HepG2 (cell line): ENCODE measurements around the gene DIP2C. TPM values are rescaled to one million over a fixed set of nuclear protein-coding genes. Genes with fewer than 3 reads are reported as not detected.

Experiments used
- ATAC-seq: fragments of 200-7000 bp; cut with Tn5 transposase; 3 replicates; pipeline ENCODE4 v1.9.1; 2020; ENCODE audit warnings: mild to moderate bottlenecking, moderate library complexity
- BruUV-seq: library from RNA; stranded (reverse); fragments of 400-500 nt; replicated peaks from 2 replicates; lab custom pipeline; 2021; lab: Mats Ljungman, UMichigan
- CTCF ChIA-PET: fragments of 300-600 bp; formaldehyde crosslinking; extraction: SDS; loops from one replicate; lab custom pipeline; 2021; ENCODE audit warnings: low total read pairs, inconsistent platforms, low intra/inter-chr PET ratio; lab: Yijun Ruan, JAX
- POLR2A ChIA-PET: fragments of 350-600 bp; sonication (Branson Sonifier 250); formaldehyde crosslinking; loops from one replicate; lab custom pipeline; 2020; ENCODE audit warnings: antibody characterized with exemption, inconsistent platforms; lab: Yijun Ruan, JAX
- DNase-seq: peaks from one replicate; pipeline ENCODE4 v3.0.0-alpha.2; 2015; ENCODE audit warnings: low spot score
- FAIRE-seq: peaks from 3 replicates; lab custom pipeline; 2011; peaks lifted over from hg19 to GRCh38; lab: Jason Lieb, UNC
- H2AFZ ChIP-seq: one replicate; pipeline ENCODE4 v1.6.1; 2011; ENCODE audit warnings: low read length, inconsistent platforms
- H3K27ac ChIP-seq: fragments of 300-600 bp; 3 replicates; pipeline ENCODE4 v1.8.0; 2011; ENCODE audit warnings: mixed run types, mild to moderate bottlenecking, mixed read lengths, low read length, inconsistent platforms; ENCODE audit not compliant: insufficient read depth; ENCODE audit errors: extremely low read length
- H3K27me3 ChIP-seq, 2 experiments: fragments of 200-600 bp in 1 of 2; 2 replicates in 1 of 2; 3 replicates in 1 of 2; pipeline versions ENCODE4 v1.6.0 to v1.8.0; 2011; ENCODE audit warnings: low read length in 2 of 2, mild to moderate bottlenecking in 2 of 2, moderate library complexity in 2 of 2, inconsistent platforms in 1 of 2; ENCODE audit not compliant: insufficient read depth in 2 of 2, control insufficient read depth in 1 of 2
- H3K36me3 ChIP-seq, 2 experiments: fragments of 200-600 bp in 1 of 2; replicated peaks in 1 of 2; 2 replicates in 1 of 2; 3 replicates in 1 of 2; pipeline versions ENCODE4 v1.5.1 to v1.8.0; 2011; ENCODE audit warnings: low read length in 2 of 2, inconsistent platforms in 1 of 2; ENCODE audit not compliant: insufficient read depth in 2 of 2, control insufficient read depth in 1 of 2
- H3K4me1 ChIP-seq: 2 replicates; pipeline ENCODE4 v1.5.1; 2012; ENCODE audit warnings: low read length, inconsistent platforms; ENCODE audit not compliant: insufficient read depth
- H3K4me2 ChIP-seq: 2 replicates; pipeline ENCODE4 v1.6.0; 2011; ENCODE audit warnings: low read depth, low read length, inconsistent platforms
- H3K4me3 ChIP-seq, 3 experiments: fragments of 200-600 bp in 1 of 3; sonication (generic), shearing (Covaris generic) in 1 of 3; replicated peaks in 1 of 3; 2 replicates each; pipeline ENCODE4 v1.5.1; 2011 to 2016; ENCODE audit warnings: low read length in 3 of 3, inconsistent platforms in 2 of 3, low read depth in 2 of 3, mild to moderate bottlenecking in 2 of 3, control low read depth in 1 of 3, mixed read lengths in 1 of 3; ENCODE audit not compliant: insufficient read depth in 1 of 3
- H3K79me2 ChIP-seq: one replicate; pipeline ENCODE4 v1.6.1; 2011; ENCODE audit warnings: low read length, inconsistent platforms; ENCODE audit not compliant: insufficient read depth
- H3K9ac ChIP-seq: 2 replicates; pipeline ENCODE4 v1.6.0; 2011; ENCODE audit warnings: mild to moderate bottlenecking, low read depth, low read length, inconsistent platforms; ENCODE audit not compliant: insufficient read depth
- H3K9me3 ChIP-seq: 2 replicates; pipeline ENCODE4 v1.5.1; 2012; ENCODE audit warnings: mild to moderate bottlenecking, low read length
- H4K20me1 ChIP-seq: 2 replicates; pipeline ENCODE4 v1.6.0; 2011; ENCODE audit warnings: inconsistent platforms, mild to moderate bottlenecking, low read length, moderate library complexity; ENCODE audit not compliant: insufficient read depth
- BATF2 ChIP-seq: sonication (generic); formaldehyde crosslinking; IDR thresholded peaks from 2 replicates; pipeline ENCODE4 v1.8.0; 2022; ENCODE audit warnings: mild to moderate bottlenecking, missing genetic modification reagents, moderate library complexity
- CREBL2 ChIP-seq: sonication (generic); formaldehyde crosslinking; IDR thresholded peaks from 2 replicates; pipeline ENCODE4 v1.8.1; 2023; ENCODE audit warnings: missing genetic modification reagents, mild to moderate bottlenecking, borderline replicate concordance
- NCOA5 ChIP-seq: sonication (generic); formaldehyde crosslinking; IDR thresholded peaks from 2 replicates; pipeline ENCODE4 v1.4.0; 2020; ENCODE audit warnings: missing genetic modification reagents
- PCBP1 ChIP-seq: fragments of 200-400 bp; formaldehyde crosslinking; IDR thresholded peaks from 2 replicates; pipeline ENCODE4 v1.6.1; 2017; ENCODE audit warnings: mild to moderate bottlenecking, low read depth, low read length, borderline replicate concordance
- ZBTB10 ChIP-seq: sonication (generic); formaldehyde crosslinking; IDR thresholded peaks from 2 replicates; pipeline ENCODE4 v1.4.0; 2020; ENCODE audit warnings: missing genetic modification reagents, borderline replicate concordance
- ZNF101 ChIP-seq: sonication (generic); formaldehyde crosslinking; IDR thresholded peaks from 2 replicates; pipeline ENCODE4 v1.4.0; 2020; ENCODE audit warnings: mild to moderate bottlenecking, low read depth, missing genetic modification reagents, borderline replicate concordance
- ZNF670 ChIP-seq: sonication (generic); formaldehyde crosslinking; IDR thresholded peaks from 2 replicates; pipeline ENCODE4 v1.8.0; 2022; ENCODE audit warnings: mild to moderate bottlenecking, missing genetic modification reagents, borderline replicate concordance
- ZNF850 ChIP-seq: sonication (generic); formaldehyde crosslinking; conservative IDR thresholded peaks from 2 replicates; pipeline ENCODE4 v1.9.0; 2021; ENCODE audit warnings: mild to moderate bottlenecking, missing genetic modification reagents
- WGBS: methylation state at CpG from one replicate; pipeline ENCODE4 v1.1.6; 2017; ENCODE audit warnings: low lambda C conversion rate; 5-methylcytosine and 5-hydroxymethylcytosine counted together
- in situ Hi-C: cut with HindIII; loops from 2 replicates; pipeline ENCODE4 v1.10.0; 2017; ENCODE audit warnings: low pct_unique_long_range_greater_than_20kb; ENCODE audit not compliant: extremely low pct_ligation_motif_present
- intact Hi-C: fragments of 100-400 bp; cut with micrococcal nuclease; formaldehyde crosslinking; loops from one replicate; pipeline ENCODE4 v1.10.0; 2022; ENCODE audit not compliant: unreplicated experiment
- polyA plus RNA-seq, 8 experiments: library from polyadenylated mRNA; depleted of rRNA in 3 of 8; stranded (reverse) in 7 of 8; unstranded in 1 of 8; fragments of >200 nt; fragmentation: Illumina TruSeq in 4 of 8; extraction: Trizol in 4 of 8; gene quantifications; 2 replicates each; pipeline versions ENCODE4 v1.2.1 to v1.2.3, GENCODE V29; 2011 to 2016; ENCODE audit warnings: low read depth in 4 of 8, missing spikeins in 1 of 8, mixed read lengths in 1 of 8; ENCODE audit not compliant: insufficient read depth in 1 of 8
- total RNA-seq, 5 experiments: library from RNA; depleted of rRNA; stranded (reverse); fragments of >200 nt; fragmentation: Illumina TruSeq; extraction: Trizol; gene quantifications; 2 replicates each; pipeline ENCODE4 v1.2.3, GENCODE V29; 2016; ENCODE audit warnings: low read depth in 1 of 5
- TF ChIP-seq, protein P1 (sequence below): sonication (generic); formaldehyde crosslinking; IDR thresholded peaks from 2 replicates; pipeline ENCODE4 v1.5.1; 2020; ENCODE audit warnings: mild to moderate bottlenecking, missing genetic modification reagents

DIP2C gene
- total and polyA plus RNA-seq, 2 of the 13 experiments (the other 11 are each of a cell fraction or from before 2014, with no cell fraction given) = 2.2 to 2.7 TPM

DNA sequence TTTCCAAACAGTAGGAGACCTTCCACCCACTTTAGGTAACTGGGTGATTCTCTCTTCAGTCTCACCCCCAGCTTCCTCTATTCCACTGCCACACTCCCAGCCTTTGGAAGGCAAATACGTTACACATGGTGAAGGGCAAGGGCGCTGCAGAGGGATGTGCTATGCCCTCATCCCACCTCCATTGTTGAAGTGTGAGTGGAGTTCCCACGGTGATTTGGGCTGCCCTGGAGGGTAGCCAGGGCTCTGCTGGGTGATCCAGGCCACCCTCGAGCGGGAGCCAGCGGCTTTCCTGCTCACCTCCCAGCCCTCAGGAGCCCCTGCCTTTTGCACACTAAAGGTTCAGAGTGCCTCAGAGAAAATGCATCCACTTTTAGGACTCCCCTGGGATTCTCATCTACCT, 373.1 kb downstream of the DIP2C start (continued):
- no peak for TF ChIP-seq ZBTB10 (CRISPR knock-in tag)

DNA sequence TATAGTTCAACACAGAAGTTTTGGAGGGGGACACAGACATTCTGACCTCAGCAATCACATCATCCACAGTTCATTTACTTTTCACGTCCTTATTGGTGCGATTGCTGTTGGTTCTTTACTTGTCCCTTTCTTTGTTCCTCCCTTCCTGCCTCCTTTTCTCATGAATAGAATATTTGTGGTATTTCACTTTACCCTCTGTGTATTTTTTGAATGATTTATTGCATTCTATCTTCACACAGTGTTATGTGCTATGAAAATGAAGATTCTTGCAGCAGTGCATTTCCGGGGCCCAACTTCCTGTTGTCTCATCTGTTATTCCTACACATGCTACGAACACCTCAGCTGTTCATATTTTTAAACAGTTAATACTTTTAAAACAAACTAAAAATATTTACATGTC, 374.6 kb downstream of the DIP2C start:
- intact Hi-C loops (no loop called here), in situ Hi-C loops (no loop called here)
- no TSS peak for BruUV-seq

More for the DNA sequence above, 374.6 kb downstream of the DIP2C start:
- H3K9ac ChIP-seq = no peak overlapping the region
- no peak overlapping the region for H2AFZ ChIP-seq
- TF ChIP-seq NCOA5 (CRISPR knock-in tag) = no peak
- TF ChIP-seq PCBP1 = no peak
- no peak for TF ChIP-seq ZNF850
- TF ChIP-seq ZNF670 (CRISPR knock-in tag) = no peak
- TF ChIP-seq, protein P1, sequence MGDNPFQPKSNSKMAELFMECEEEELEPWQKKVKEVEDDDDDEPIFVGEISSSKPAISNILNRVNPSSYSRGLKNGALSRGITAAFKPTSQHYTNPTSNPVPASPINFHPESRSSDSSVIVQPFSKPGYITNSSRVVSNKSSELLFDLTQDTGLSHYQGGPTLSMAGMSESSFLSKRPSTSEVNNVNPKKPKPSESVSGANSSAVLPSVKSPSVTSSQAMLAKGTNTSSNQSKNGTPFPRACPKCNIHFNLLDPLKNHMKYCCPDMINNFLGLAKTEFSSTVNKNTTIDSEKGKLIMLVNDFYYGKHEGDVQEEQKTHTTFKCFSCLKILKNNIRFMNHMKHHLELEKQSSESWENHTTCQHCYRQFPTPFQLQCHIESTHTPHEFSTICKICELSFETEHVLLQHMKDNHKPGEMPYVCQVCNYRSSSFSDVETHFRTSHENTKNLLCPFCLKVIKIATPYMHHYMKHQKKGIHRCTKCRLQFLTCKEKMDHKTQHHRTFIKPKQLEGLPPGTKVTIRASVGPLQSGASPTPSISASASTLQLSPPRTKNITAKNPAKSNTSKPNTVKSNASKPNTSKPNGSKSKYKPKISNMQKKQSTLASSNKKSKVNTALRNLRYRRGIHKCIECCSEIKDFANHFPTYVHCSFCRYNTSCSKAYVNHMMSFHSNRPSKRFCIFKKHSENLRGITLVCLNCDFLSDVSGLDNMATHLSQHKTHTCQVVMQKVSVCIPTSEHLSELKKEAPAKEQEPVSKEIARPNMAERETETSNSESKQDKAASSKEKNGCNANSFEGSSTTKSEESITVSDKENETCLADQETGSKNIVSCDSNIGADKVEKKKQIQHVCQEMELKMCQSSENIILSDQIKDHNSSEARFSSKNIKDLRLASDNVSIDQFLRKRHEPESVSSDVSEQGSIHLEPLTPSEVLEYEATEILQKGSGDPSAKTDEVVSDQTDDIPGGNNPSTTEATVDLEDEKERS (CRISPR knock-in tag) = no peak
- no peak for TF ChIP-seq BATF2 (CRISPR knock-in tag)
- TF ChIP-seq CREBL2 = no peak
- TF ChIP-seq ZNF101 (CRISPR knock-in tag) = no peak
- no peak for ATAC-seq
- no peak overlapping the region for H3K27ac ChIP-seq
- FAIRE-seq = no peak
- no peak for DNase-seq
- H3K4me1 ChIP-seq = no peaks in the 10 kb centered on the region
- H3K4me2 ChIP-seq = no peak overlapping the region
- CTCF ChIA-PET = no interaction called here
- POLR2A ChIA-PET = no interaction called here
- H3K4me3 ChIP-seq = no peak overlapping the region
- no peaks in the 10 kb centered on the region for H4K20me1 ChIP-seq
- no peaks in the 10 kb centered on the region for H3K79me2 ChIP-seq
- 92% methylated on average over 4 of the region's 4 CpGs for whole genome bisulfite sequencing
- H3K27me3 ChIP-seq = no peaks in the 10 kb centered on the region
- H3K9me3 ChIP-seq = no peaks in the 10 kb centered on the region
- peaks cover 3 to 12% of the 10 kb centered on the region in 2 experiments; a peak in 1 of 5 replicates for H3K36me3 ChIP-seq
